ENCODE data around the gene MAN2B2.

- TF ChIP-seq, protein P1, sequence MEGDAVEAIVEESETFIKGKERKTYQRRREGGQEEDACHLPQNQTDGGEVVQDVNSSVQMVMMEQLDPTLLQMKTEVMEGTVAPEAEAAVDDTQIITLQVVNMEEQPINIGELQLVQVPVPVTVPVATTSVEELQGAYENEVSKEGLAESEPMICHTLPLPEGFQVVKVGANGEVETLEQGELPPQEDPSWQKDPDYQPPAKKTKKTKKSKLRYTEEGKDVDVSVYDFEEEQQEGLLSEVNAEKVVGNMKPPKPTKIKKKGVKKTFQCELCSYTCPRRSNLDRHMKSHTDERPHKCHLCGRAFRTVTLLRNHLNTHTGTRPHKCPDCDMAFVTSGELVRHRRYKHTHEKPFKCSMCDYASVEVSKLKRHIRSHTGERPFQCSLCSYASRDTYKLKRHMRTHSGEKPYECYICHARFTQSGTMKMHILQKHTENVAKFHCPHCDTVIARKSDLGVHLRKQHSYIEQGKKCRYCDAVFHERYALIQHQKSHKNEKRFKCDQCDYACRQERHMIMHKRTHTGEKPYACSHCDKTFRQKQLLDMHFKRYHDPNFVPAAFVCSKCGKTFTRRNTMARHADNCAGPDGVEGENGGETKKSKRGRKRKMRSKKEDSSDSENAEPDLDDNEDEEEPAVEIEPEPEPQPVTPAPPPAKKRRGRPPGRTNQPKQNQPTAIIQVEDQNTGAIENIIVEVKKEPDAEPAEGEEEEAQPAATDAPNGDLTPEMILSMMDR (IDR thresholded peaks at IDR 0.05), result no peak
- TF ChIP-seq POLR2A (IDR thresholded peaks at IDR 0.05), result no peak
Measured at GRCh38 chr4:6594826-6595355, 19.9 kb downstream of the MAN2B2 start.
